ENCODE data around the gene SPINT1. TPM values are rescaled to one million over a fixed set of nuclear protein-coding genes. Genes with fewer than 3 reads are reported as not detected.

The SPINT1 gene
- total RNA-seq, 1 donor from 2014 or later: 49.2 TPM

GRCh38 chr15:40829115-40829514 lies 14.7 kb upstream of the SPINT1 start:
- no peak for DNase-seq

GRCh38 chr15:40830884-40831283 lies 13.0 kb upstream of the SPINT1 start:
- no peak for DNase-seq

DNA sequence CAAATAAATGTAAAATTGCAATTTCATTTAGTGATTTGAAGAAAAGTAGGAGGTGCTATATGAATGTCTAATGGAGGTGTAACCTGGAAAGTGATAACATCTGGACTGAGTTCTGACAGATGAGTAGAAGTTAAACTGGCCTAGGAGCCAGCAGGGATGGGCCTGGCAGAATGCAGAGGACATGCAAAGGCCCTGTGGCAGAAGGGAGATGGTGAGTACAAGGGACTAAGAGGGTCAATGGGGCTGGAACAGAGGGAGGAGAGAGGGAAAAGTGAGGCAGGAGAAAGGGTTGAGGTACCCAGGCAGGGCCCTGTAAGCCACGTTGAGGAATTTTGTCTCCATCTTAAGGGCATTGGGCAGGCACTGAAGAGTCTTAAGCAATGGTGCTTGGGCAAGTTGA lies 12.0 kb upstream of the SPINT1 start:
- DNase-seq: no peak

- DNase-seq: no peak
Observed at GRCh38 chr15:40832903-40833302, 10.9 kb upstream of the SPINT1 start.

DNA sequence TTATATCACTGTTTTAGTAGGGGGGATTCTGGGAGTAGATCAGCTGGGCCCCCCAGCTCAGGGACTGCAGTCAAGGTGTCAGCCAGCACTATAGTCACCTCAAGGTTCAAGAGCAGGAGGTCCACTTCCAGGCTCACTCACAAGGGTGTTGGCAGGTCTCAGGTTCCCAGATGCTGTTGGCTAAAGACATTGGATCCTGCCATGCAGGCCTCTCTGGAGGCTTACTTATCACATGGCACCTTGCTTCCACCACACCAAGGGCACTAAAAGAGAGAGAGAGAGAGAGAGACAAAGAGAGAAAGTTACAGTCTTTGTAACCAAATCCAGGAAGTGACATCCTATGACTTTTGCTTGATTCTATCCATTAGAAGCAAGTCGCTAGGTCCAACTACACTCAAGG lies 7.8 kb upstream of the SPINT1 start:
- no peak for DNase-seq

- DNase-seq: no peak
Observed at GRCh38 chr15:40838756-40839155, 5.1 kb upstream of the SPINT1 start.

DNA sequence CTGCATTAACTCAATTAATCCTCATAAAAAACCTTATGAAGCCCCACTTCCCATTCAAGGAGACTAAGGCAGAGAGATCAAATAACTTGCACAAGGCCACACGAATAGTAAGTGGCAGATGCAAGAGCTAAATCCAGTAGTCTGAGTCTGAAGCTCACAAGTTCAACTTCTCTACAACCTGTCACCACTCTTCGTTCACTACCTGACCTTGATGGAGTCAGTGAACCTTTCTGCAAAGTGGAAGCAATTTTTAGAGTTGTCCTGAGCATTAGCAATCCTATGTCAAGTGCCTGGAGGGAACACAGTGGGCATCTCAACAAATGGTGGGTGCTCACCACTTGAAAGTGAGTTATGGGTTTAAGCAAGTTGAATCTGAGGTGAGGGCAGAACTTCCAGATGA lies 2.1 kb upstream of the SPINT1 start:
- DNase-seq: no peak

GRCh38 chr15:40843261-40843884 lies 475 bp upstream of the SPINT1 start:
- DNase-seq: no peak

DNA sequence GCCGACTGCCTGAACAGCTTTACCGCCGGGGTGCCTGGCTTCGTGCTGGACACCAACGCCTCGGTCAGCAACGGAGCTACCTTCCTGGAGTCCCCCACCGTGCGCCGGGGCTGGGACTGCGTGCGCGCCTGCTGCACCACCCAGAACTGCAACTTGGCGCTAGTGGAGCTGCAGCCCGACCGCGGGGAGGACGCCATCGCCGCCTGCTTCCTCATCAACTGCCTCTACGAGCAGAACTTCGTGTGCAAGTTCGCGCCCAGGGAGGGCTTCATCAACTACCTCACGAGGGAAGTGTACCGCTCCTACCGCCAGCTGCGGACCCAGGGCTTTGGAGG lies 815 bp downstream of the SPINT1 start:
- no peak for DNase-seq

DNA sequence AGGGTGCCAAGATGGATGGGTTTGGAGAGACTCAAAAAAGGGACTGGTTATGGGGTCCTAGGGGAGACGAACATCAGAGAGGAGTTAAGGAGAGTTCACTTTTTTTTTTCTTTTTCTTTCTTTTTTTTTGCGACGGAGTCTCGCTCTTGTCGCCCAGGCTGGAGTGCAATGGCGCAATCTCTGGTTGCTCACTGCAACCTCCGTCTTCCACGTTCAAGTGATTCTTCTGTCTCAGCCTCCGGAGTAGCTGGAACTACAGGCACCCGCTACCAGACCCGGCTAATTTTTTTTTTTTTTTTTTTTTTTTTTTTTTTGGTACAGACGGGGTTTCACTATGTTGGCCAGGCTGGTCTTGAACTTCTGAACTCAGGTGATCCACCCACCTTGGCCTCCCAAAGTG lies 1.2 kb downstream of the SPINT1 start:
- DNase-seq: no peak

GRCh38 chr15:40845511-40846284 lies 1.9 kb downstream of the SPINT1 start:
- DNase-seq: no peak

GRCh38 chr15:40846841-40847222 lies 3.0 kb downstream of the SPINT1 start:
- no peak for DNase-seq

GRCh38 chr15:40847223-40847961 lies 3.5 kb downstream of the SPINT1 start:
- DNase-seq: no peak

DNA sequence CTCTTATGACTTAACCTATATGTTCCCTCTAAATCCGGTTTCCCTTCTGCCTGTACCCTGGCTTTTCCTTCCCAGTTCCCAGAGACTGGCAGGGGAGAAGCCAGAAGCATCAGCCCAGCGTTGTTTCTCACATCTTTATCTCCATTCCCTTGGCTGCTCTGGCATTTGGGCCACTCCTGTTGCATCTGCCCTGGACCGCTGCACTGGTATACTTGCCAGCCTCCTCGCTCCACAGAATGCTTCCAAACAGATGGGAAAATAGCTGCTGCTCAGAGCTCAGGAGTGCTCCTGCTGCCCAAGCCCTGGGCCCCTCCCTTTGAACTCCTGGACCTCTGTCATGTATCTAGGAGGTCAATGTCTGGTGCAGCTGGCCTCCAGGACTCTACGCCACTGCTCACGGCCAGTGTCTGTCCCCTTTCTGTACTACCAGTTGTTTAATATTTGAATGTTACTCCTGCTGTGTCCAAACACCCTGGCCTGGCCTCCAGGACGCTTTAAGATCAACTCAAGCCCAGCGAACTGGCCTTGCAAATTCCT lies 6.8 kb downstream of the SPINT1 start:
- DNase-seq: no peak

- no peak for DNase-seq
Observed at GRCh38 chr15:40852529-40852928, 8.7 kb downstream of the SPINT1 start.

- DNase-seq: no peak
Observed at GRCh38 chr15:40853241-40853890, 9.5 kb downstream of the SPINT1 start.

GRCh38 chr15:40854161-40854560 lies 10.3 kb downstream of the SPINT1 start:
- no peak for DNase-seq

GRCh38 chr15:40855706-40856234 lies 11.9 kb downstream of the SPINT1 start:
- DNase-seq: no peak

- DNase-seq: no peak
Observed at GRCh38 chr15:40856746-40857145, 12.9 kb downstream of the SPINT1 start.

DNA sequence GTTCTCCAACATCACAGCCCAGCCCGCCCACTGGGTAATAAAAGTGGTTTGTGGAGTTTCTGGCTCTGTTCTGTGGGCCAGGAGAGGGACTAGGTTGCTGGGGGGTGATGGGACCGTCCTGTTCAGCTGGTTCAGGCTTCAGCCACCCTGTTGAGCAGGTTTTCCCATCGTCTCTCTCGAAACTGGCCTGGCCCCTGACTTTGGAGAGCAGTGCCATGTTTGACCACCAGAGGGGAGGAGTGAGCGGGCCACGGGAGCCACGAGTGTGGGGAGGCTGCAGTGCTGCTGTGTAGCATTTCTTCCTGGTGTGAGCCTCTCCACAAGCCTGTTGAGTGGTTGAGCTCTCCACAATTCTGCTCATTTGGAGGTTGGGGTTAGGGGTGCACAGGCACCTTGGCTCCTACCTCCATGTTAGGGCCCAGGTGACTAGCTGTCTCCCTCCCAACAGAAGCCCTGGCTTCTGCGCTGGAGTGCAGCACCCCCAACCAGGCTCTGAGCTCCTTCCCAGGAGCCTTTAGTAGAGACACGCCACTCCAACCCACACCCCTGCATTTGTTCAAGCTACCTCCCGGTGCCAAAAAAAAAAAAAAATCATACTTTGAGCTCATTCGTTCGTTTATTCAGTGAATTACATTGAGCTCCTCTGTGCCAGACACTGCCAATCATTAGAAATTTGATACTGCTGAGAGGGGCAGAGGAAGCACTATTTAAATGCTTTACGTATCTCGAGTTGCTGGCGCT lies 13.9 kb downstream of the SPINT1 start:
- peak; percentile 89 for DNase-seq

DNA sequence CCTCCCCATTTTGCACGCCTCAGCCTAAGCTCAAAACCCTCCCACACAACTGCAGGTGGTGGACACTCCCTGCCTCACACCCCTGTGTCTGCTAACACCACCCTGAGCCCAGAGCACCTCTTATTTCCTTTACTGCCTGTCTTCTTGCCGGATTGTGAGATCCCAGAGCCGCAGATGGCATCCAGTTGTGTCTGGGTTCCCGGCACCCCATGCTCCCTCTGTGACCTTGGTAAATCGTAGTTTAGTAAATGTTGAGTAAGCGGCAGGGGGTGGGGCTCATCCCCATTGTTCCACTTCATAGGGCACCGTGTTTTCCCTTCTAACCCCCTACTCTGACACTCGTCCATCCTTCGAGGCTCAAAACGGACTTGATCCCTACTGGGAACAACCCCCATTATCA lies 14.9 kb downstream of the SPINT1 start:
- no peak for DNase-seq

Data from tongue (tissue), 2 donors.